ENCODE results near the gene FZD4. TPM values are rescaled to one million over a fixed set of nuclear protein-coding genes. Genes with fewer than 3 reads are reported as not detected.
"Not testable (repeated sequence)": the region's sequence is repeated elsewhere in the genome, so short reads cannot be mapped to it uniquely, and the experiment has no call there.

Gene FZD4
- 0.05 TPM in 1 of 2 replicates, not detected in the other for total RNA-seq

DNA sequence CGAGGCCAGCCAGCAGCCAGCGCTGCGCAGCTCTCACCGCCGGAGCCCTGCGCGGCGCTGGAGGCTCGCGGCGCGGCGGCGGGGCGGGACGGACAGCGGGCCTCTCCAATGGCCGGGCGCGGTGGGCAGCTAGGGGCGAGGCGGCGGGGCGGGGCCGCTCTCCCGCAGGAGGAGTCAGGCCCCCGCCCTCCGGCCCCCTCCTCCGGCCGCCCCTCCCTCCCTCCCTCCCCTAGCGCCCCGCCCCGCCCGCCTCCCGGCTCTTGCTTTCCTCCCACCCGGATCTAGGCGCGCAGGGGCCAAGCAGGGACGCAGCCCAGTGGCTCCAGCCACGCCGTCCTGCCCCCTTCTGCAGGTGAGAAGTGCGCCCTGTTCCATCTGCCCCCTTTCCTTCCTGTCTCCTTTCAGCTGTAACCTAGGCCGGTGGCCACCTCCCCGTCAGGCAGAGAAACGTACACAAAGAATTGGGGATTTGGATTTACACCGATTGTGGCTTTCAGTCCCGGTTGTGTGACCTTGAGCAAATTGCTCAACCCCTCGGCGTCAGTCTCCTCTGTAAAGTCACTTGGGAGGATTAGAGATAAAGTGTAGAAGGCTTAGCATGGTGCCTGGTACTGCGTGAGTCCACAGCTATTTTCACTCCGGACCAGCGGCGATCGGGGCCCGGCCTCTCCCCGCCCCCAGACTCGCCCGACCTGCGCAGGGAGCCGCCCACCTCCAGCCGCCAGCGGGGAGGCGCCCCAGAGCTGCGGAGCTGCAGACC, at the start of gene FZD4:
Gene FZD4 (minus strand): TSS at position 35 of the 760 bp plus-strand sequence. CDS start 310 bp downstream, outside the sequence.
- Mint-ChIP-seq H3K27ac (no peak within 1 kb of the TSS), H3K4me3 (peak within 1 kb of the TSS; percentile 95), H3K9me3 (no peaks in the 10 kb centered on the region), H3K4me1 (ENCODE audit: low read depth) (peaks cover 8% of the 10 kb centered on the region), H3K36me3 (ENCODE audit: low read depth) (peaks cover 8% of the 10 kb centered on the region), H3K27me3 (ENCODE audit: insufficient read depth) (peaks cover 59% of the 10 kb centered on the region)
- intact Hi-C loops (cut with micrococcal nuclease), result loop anchor here (1.0 to 5.0 kb wide), 2 partner anchors 82 to 127 kb away; partner anchors contain the start of gene TMEM135
- peak; percentile 51 for DNase-seq (ENCODE audit: low spot score)

DNA sequence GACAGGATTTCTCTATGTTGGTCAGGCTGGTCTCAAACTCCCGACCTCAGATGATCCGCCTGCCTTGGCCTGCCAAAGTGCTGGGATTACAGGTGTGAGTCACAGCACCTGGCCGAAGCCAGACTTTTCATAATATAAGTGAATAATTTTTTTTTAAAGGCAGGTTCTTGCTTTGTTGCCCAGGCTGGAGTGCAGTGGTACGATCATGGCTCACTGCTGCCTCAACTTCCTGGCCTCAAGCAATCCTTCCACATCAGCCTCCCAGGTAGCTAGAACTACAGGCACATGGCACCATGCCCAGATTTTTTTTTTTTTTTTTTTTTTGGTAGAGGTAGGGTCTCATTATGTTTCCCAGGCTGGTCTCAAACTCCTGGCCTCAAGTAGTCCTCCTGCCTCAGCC, 49.1 kb upstream of the FZD4 start:
- H3K27me3 Mint-ChIP-seq (ENCODE audit: insufficient read depth); H3K4me3 Mint-ChIP-seq; intact Hi-C loops (cut with micrococcal nuclease); H3K9me3 Mint-ChIP-seq; H3K4me1 Mint-ChIP-seq (ENCODE audit: low read depth); DNase-seq (ENCODE audit: low spot score); H3K36me3 Mint-ChIP-seq (ENCODE audit: low read depth); H3K27ac Mint-ChIP-seq: not testable (repeated sequence)

DNA sequence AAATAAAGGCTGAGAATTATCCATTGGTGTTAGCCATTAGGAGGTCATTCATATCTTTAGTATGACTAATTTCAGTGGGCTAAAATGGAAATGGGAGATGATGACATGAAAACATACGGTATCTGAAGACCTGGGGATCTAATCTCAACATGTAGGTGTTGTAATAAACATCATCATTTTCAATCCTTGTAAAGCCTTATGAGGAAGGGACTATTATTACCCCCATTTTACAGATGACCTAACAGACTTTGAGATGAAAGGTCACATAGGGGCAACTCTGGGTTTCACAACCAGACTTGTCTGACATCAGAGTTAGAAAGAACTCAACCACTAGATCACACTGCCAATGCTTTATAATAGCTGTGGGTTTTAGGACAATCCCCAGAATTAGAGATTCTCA, 47.7 kb upstream of the FZD4 start:
- intact Hi-C loops (cut with micrococcal nuclease), result no loop called here

DNA sequence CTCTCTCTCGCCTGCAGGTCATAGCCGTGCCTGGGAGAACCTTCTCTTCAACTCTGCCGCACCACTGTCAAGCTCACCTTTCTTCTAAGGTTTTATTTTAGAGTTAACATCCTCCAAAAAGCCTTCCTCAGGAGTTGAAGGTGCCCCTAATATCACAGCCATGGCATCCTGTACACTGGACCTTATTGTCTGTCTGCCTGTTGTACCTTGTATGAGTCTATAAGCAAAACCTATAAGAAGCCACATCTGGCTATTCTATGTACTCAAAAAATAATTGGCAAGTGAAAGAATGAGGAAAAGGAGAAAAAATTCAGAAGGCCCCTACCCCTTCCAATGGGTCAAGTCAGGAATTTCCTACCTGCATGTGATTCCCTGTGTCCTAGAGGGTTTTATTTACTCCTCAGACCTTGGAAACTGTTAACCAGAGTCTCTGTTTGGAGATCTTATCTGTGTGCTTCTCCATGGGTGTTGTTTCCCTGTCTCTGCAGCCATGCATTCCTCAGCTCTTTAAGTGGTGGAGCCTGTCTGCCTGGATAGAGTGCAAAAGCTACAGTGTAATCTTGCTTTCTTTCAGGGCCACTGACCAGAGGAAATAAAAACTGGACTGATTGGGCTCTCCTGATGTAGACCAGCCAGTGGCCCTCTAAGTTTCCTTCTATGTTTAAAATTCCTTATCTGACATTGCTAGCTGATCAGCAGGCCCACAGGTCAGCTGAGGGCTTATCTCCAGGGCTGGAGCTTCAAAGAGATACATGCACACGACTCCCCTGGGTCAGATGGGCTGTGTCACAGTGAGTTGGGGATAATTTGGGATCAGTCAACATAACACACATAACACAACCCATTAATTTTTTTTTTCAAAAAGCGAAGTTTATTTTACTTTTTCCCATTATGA, 44.9 kb upstream of the FZD4 start:
- Mint-ChIP-seq H3K36me3 (ENCODE audit: low read depth) (no peaks in the 10 kb centered on the region), H3K4me3 (no peak overlapping the region), H3K4me1 (ENCODE audit: low read depth) (no peaks in the 10 kb centered on the region), H3K9me3 (no peaks in the 10 kb centered on the region), H3K27me3 (ENCODE audit: insufficient read depth) (peaks cover 2% of the 10 kb centered on the region), H3K27ac (no peak overlapping the region)
- no peak for DNase-seq (ENCODE audit: low spot score)
- intact Hi-C loops (cut with micrococcal nuclease), result no loop called here

More for the DNA sequence above, 47.7 kb upstream of the FZD4 start:
- no peaks in the 10 kb centered on the region for H3K36me3 Mint-ChIP-seq (ENCODE audit: low read depth)
- no peak for DNase-seq (ENCODE audit: low spot score)
- H3K27ac Mint-ChIP-seq, result no peak overlapping the region
- peaks cover 2% of the 10 kb centered on the region for H3K27me3 Mint-ChIP-seq (ENCODE audit: insufficient read depth)
- H3K4me1 Mint-ChIP-seq (ENCODE audit: low read depth), result no peaks in the 10 kb centered on the region
- no peaks in the 10 kb centered on the region for H3K9me3 Mint-ChIP-seq
- no peak overlapping the region for H3K4me3 Mint-ChIP-seq

DNA sequence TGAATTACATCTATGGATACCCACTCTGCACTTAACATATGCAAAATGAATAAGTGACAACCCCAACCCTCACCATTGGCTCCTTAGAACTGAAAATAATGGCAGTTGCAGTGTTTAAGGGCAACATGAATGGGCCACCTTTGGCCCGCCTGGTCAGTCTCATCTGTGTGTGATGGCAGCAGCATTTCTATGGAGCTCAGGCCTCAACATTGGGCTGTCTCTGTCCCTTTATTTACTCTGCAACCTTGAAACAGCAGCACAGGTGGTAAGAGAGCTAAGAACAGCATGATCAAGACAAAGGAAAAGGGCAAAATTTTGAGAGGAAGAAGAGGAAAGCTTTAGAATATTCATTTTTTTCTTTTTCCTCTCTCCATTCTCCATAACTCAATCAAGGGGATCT, 44.2 kb upstream of the FZD4 start:
- Mint-ChIP-seq H3K36me3 (ENCODE audit: low read depth) (no peaks in the 10 kb centered on the region), H3K27ac (no peak overlapping the region), H3K9me3 (no peaks in the 10 kb centered on the region), H3K4me3 (no peak overlapping the region), H3K27me3 (ENCODE audit: insufficient read depth) (peaks cover 2% of the 10 kb centered on the region), H3K4me1 (ENCODE audit: low read depth) (no peaks in the 10 kb centered on the region)
- intact Hi-C loops (cut with micrococcal nuclease), result no loop called here
- DNase-seq (ENCODE audit: low spot score), result no peak

DNA sequence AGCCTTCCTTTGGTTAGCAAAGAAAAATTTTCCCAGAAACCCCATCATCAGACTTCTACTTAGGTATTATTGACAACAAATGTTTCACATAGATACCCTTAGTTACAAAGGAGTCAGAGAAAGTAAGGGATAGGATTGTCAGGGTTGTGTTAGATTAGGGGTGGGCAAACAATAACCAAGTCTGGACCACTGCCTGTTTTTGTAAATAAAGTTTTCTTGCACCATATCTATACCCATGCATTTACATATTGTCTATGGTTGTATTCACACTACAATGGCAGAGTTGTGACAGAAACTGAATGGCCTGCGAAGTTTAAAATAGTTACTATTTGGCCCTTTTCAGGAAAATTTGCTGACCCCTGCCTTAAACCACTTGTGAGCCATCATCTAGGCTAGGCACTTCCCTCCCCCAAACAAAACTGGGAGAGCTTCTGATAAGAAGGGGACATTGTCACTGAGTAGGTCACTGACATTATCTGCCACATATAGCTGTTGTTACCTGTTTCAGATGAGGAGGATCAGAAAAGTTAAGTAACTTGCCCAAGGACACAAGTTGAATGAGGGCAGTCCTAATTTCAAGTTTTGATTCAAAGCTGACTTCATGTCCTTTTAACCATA, 41.9 kb upstream of the FZD4 start:
- Mint-ChIP-seq H3K4me3 (no peak overlapping the region), H3K9me3 (no peaks in the 10 kb centered on the region), H3K36me3 (ENCODE audit: low read depth) (no peaks in the 10 kb centered on the region), H3K27me3 (ENCODE audit: insufficient read depth) (peaks cover 2% of the 10 kb centered on the region), H3K4me1 (ENCODE audit: low read depth) (no peaks in the 10 kb centered on the region), H3K27ac (no peak overlapping the region)
- no peak for DNase-seq (ENCODE audit: low spot score)
- intact Hi-C loops (cut with micrococcal nuclease), result no loop called here

DNA sequence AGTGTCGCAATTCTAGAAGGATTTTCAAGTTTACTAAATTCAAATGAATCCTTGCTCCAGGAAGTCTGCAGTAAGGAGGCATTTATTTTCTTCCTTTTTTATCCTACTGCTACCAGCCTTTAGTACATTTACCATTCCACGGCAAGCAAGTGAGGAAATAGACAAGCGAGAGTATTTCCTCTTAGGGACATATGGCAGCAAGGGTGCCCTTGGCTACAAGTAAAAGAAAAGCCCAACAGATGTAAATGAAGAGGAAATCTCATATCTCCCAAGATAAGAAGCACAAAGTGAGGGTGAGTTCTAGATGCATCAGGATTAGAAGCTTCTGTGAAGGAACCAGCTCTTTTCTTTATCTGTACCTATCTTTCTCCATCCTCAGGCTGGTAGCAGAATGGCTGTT, 37.8 kb upstream of the FZD4 start:
- intact Hi-C loops (cut with micrococcal nuclease), result no loop called here
- Mint-ChIP-seq H3K27ac (no peak overlapping the region), H3K9me3 (no peaks in the 10 kb centered on the region), H3K27me3 (ENCODE audit: insufficient read depth) (peaks cover 9% of the 10 kb centered on the region), H3K36me3 (ENCODE audit: low read depth) (no peaks in the 10 kb centered on the region), H3K4me1 (ENCODE audit: low read depth) (no peaks in the 10 kb centered on the region), H3K4me3 (no peak overlapping the region)
- no peak for DNase-seq (ENCODE audit: low spot score)

DNA sequence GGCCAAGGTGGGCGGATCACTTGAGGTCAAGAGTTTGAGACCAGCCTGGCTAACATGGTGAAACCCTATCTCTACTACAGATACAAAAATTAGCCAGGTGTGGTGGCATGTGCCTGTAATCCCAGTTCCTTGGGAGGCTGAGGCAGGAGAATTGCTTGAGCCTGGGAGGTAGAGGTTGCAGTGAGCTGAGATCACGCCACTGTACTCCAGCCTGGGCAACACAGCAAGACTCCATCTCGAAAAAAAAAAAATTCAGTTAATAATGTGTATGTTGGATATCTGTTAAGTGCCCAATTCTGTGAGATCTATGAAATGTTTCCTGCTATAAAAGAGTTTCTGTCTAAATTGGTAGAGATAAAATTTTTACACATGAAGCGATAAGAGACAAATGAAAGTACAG, 37.1 kb upstream of the FZD4 start:
- H3K9me3 Mint-ChIP-seq; intact Hi-C loops (cut with micrococcal nuclease); H3K27me3 Mint-ChIP-seq (ENCODE audit: insufficient read depth); H3K4me3 Mint-ChIP-seq; H3K27ac Mint-ChIP-seq; DNase-seq (ENCODE audit: low spot score); H3K36me3 Mint-ChIP-seq (ENCODE audit: low read depth); H3K4me1 Mint-ChIP-seq (ENCODE audit: low read depth): not testable (repeated sequence)

DNA sequence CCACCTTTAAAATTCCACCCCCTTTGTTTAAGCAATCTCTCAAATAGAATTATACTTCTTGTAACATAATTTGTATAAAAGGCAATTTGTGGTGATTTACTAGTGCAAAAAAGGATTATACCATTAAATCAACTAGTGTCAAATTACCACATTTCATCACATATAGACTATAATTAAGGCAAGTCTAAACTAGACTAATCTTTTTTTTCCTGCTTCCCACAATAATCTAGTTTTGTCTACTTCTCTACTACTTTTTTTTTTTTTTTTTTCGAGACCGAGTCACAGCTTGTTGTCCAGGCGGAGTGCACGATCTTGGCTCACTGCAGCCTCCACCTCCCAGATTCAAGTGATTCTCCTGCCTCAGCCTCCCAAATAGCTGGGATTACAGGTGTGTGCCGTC, 36.1 kb upstream of the FZD4 start:
- Mint-ChIP-seq H3K27ac (no peak overlapping the region), H3K4me3 (no peak overlapping the region), H3K27me3 (ENCODE audit: insufficient read depth) (peaks cover 7% of the 10 kb centered on the region), H3K36me3 (ENCODE audit: low read depth) (no peaks in the 10 kb centered on the region), H3K9me3 (no peaks in the 10 kb centered on the region), H3K4me1 (ENCODE audit: low read depth) (no peaks in the 10 kb centered on the region)
- DNase-seq (ENCODE audit: low spot score), result no peak
- intact Hi-C loops (cut with micrococcal nuclease), result no loop called here

DNA sequence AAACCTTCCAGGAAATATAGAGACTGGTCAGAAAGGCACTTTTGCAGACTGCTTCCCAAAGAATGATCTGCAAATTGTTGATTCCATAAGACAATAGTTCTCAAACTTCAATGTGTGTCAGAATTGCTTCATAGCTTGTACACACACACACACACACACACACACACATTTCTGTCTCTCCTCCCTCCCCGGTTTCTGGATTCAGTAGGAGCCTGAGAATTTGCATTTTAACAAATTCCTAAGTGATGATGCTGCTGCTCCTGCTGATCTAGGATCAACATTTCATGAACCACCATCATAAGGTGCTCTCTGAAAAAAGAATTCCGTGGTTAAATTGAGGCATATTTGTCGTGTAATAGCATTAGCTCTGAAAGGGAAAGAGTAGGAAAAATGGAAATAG, 35.3 kb upstream of the FZD4 start:
- no peak overlapping the region for H3K4me3 Mint-ChIP-seq
- no peaks in the 10 kb centered on the region for H3K36me3 Mint-ChIP-seq (ENCODE audit: low read depth)
- H3K9me3 Mint-ChIP-seq, result no peaks in the 10 kb centered on the region
- no peak overlapping the region for H3K27ac Mint-ChIP-seq
- H3K27me3 Mint-ChIP-seq (ENCODE audit: insufficient read depth), result peaks cover 7% of the 10 kb centered on the region
- H3K4me1 Mint-ChIP-seq (ENCODE audit: low read depth), result no peaks in the 10 kb centered on the region
- intact Hi-C loops (cut with micrococcal nuclease), result no loop called here
- DNase-seq (ENCODE audit: low spot score), result no peak

DNA sequence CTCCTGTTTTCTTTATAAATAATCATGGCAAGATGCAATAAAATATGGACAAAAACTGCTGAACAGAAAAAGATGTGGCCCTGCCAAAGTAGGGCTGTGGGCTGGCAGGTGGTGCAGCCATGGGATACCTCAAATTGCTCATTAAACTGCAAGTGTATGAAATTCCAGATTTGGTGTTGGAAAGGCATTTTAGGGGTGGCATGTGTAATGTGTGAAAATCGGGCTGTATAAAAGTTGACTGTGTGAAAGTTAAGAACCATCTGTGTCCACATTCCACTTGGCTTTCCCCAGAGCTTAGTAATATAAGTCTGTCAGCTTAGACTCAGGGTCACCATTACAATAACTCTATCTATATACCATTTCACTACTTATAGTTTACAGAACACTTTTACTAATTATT, 34.8 kb upstream of the FZD4 start:
- Mint-ChIP-seq H3K4me1 (ENCODE audit: low read depth) (no peaks in the 10 kb centered on the region), H3K4me3 (no peak overlapping the region), H3K27ac (no peak overlapping the region), H3K36me3 (ENCODE audit: low read depth) (no peaks in the 10 kb centered on the region), H3K9me3 (no peaks in the 10 kb centered on the region), H3K27me3 (ENCODE audit: insufficient read depth) (peaks cover 7% of the 10 kb centered on the region)
- no peak for DNase-seq (ENCODE audit: low spot score)
- intact Hi-C loops (cut with micrococcal nuclease), result no loop called here

DNA sequence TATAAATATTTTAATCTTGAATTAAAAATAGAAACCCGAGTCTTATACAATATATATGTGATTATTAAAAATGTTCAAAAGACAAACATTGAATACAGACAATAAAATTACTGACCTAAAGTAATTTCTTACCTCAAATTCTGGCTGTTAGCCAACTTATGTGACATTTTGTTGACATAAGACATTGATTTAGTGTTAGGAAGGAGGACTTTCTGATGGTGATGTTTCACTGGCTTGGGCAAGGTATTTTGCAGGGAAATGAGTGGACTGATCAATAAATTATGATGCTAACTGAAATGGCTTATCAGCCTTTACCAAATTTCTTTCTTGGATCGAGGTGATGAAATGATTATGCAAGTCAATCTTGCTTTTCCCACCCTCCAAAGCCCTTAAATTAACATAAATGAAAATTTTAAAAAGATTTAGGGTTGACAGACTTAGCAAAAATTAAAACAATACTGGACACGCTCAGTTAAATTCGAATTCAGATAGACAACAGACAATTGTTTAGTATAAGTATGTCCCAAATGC, 33.2 kb upstream of the FZD4 start:
- no peaks in the 10 kb centered on the region for H3K9me3 Mint-ChIP-seq
- no peak for DNase-seq (ENCODE audit: low spot score)
- no peaks in the 10 kb centered on the region for H3K4me1 Mint-ChIP-seq (ENCODE audit: low read depth)
- no peak overlapping the region for H3K4me3 Mint-ChIP-seq
- H3K36me3 Mint-ChIP-seq (ENCODE audit: low read depth), result no peaks in the 10 kb centered on the region
- intact Hi-C loops (cut with micrococcal nuclease), result no loop called here
- no peak overlapping the region for H3K27ac Mint-ChIP-seq
- peaks cover 7% of the 10 kb centered on the region for H3K27me3 Mint-ChIP-seq (ENCODE audit: insufficient read depth)

DNA sequence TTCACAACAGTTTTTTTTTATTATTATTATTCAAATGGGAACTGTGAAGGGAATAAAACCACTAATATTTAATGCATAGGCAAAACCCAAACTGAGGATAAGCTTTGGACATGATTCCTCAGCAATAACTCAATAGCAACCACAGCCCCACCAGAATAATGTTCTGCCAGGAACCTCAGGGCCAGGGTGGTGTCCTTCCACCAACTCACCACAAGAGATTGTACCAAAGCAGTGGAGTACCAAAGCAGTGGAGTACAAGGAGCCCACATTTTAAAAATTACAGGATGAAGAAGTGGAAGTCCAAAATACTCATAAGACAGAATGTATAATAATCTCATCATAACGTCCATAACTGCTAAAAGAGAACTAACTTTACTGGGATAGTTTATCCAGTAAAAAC, 32.5 kb upstream of the FZD4 start:
- DNase-seq (ENCODE audit: low spot score), result no peak
- intact Hi-C loops (cut with micrococcal nuclease), result no loop called here
- Mint-ChIP-seq H3K36me3 (ENCODE audit: low read depth) (no peaks in the 10 kb centered on the region), H3K27me3 (ENCODE audit: insufficient read depth) (peaks cover 7% of the 10 kb centered on the region), H3K27ac (no peak overlapping the region), H3K9me3 (no peaks in the 10 kb centered on the region), H3K4me1 (ENCODE audit: low read depth) (no peaks in the 10 kb centered on the region), H3K4me3 (no peak overlapping the region)

Measured in activated T-helper 1 cell treated with anti-CD3 and anti-CD28 coated beads, Interleukin-12 subunit alpha, Interleukin-12 subunit beta, Interleukin-2, Interleukin-4 antibody, amounts not matched to agents 30 ng/mL and 10 ng/mL and 1 ng/mL, durations not matched to agents 14 hours and 24 hours and 36 hours (primary cell).